Measurements from ENCODE around the gene TMC2.

The TMC2 gene

GRCh38 chr20:2687514-2687913, 151.1 kb downstream of the TMC2 start:
- no peak overlapping the region for H3K4me3 ChIP-seq (ENCODE audit: low read depth, low read length)
- in situ Hi-C loops (cut with HindIII; ENCODE audit: low sequenced_read_pairs) = no loop called here
- no peak for DNase-seq (ENCODE audit: low read depth)

GRCh38 chr20:2688041-2688591, 151.7 kb downstream of the TMC2 start:
- H3K4me3 ChIP-seq (ENCODE audit: low read depth, low read length) = no peak overlapping the region
- TF ChIP-seq CTCF (IDR thresholded peaks at IDR 0.05; ENCODE audit: low read depth, low read length, missing control alignments) = peak; percentile 52
- DNase-seq (ENCODE audit: low read depth) = no peak
- in situ Hi-C loops (cut with HindIII; ENCODE audit: low sequenced_read_pairs) = no loop called here

More at GRCh38 chr20:2687514-2687913, 151.1 kb downstream of the TMC2 start:
- no peak for TF ChIP-seq CTCF (IDR thresholded peaks at IDR 0.05; ENCODE audit: low read depth, low read length, missing control alignments)

GRCh38 chr20:2690213-2690612, 153.8 kb downstream of the TMC2 start:
- in situ Hi-C loops (cut with HindIII; ENCODE audit: low sequenced_read_pairs) = no loop called here
- H3K4me3 ChIP-seq (ENCODE audit: low read depth, low read length) = no peak overlapping the region
- DNase-seq (ENCODE audit: low read depth) = no peak
- TF ChIP-seq CTCF (IDR thresholded peaks at IDR 0.05; ENCODE audit: low read depth, low read length, missing control alignments) = no peak

- no peak for DNase-seq (ENCODE audit: low read depth)
- TF ChIP-seq CTCF (IDR thresholded peaks at IDR 0.05; ENCODE audit: low read depth, low read length, missing control alignments) = no peak
- no peak overlapping the region for H3K4me3 ChIP-seq (ENCODE audit: low read depth, low read length)
- in situ Hi-C loops (cut with HindIII; ENCODE audit: low sequenced_read_pairs) = no loop called here
Measured at GRCh38 chr20:2690718-2691117, 154.3 kb downstream of the TMC2 start.

- no peak for TF ChIP-seq CTCF (IDR thresholded peaks at IDR 0.05; ENCODE audit: low read depth, low read length, missing control alignments)
- DNase-seq (ENCODE audit: low read depth) = no peak
- H3K4me3 ChIP-seq (ENCODE audit: low read depth, low read length) = no peak overlapping the region
- in situ Hi-C loops (cut with HindIII; ENCODE audit: low sequenced_read_pairs) = no loop called here
Measured at GRCh38 chr20:2691127-2691526, 154.8 kb downstream of the TMC2 start.

Data from astrocyte of the cerebellum (primary cell).